B cell (primary cell): ENCODE data around the gene CCN5. TPM values are rescaled to one million over a fixed set of nuclear protein-coding genes. Genes with fewer than 3 reads are reported as not detected.

Experiments used
- ATAC-seq: fragments of 200-7000 bp; cut with Tn5 transposase; one replicate; pipeline ENCODE4 v1.10.0; 2021; ENCODE audit warnings: low read depth, mild to moderate bottlenecking, moderate number of reproducible peaks, moderate library complexity
- CTCF ChIA-PET: fragments of 350-600 bp; sonication (Branson Sonifier 250); formaldehyde crosslinking; loops from one replicate; lab custom pipeline; 2021; ENCODE audit warnings: antibody characterized with exemption, inconsistent platforms; lab: Charles Lee
- POLR2A ChIA-PET: fragments of 350-600 bp; sonication (Branson Sonifier 250); formaldehyde crosslinking; loops from one replicate; lab custom pipeline; 2021; ENCODE audit warnings: antibody characterized with exemption; lab: Charles Lee
- DNase-seq: peaks from one replicate; pipeline ENCODE4 v3.0.0; 2013
- H2AFZ ChIP-seq: 2 replicates; pipeline ENCODE4 v1.6.1; 2012; ENCODE audit warnings: mild to moderate bottlenecking, low read depth, low read length; ENCODE audit not compliant: insufficient read depth, poor library complexity, severe bottlenecking
- H3K27ac ChIP-seq, 2 donors: 1 replicate in 1 of 2; 2 replicates in 1 of 2; pipeline ENCODE4 v1.5.1; 2012 to 2013; ENCODE audit warnings: low read length in 2 of 2, mild to moderate bottlenecking in 2 of 2, moderate library complexity in 1 of 2
- H3K27me3 ChIP-seq, 4 experiments: fragments of 200-600 bp in 1 of 4; sonication (generic) in 1 of 4; replicated peaks in 1 of 4; 1 replicate in 2 of 4; 2 replicates in 2 of 4; pipeline versions ENCODE4 v1.6.1 to v1.7.0; 2013 to 2016; ENCODE audit warnings: low read length in 3 of 4, mild to moderate bottlenecking in 2 of 4, mixed read lengths in 1 of 4, moderate library complexity in 1 of 4; ENCODE audit not compliant: insufficient read depth in 4 of 4, control insufficient read depth in 3 of 4; ENCODE audit errors: control extremely low read depth in 1 of 4
- H3K36me3 ChIP-seq, 2 experiments: replicated peaks in 1 of 2; 1 replicate in 1 of 2; 2 replicates in 1 of 2; pipeline versions ENCODE4 v1.6.1 to v1.7.1; 2013; ENCODE audit warnings: low read length in 1 of 2; ENCODE audit not compliant: insufficient read depth in 2 of 2, control insufficient read depth in 1 of 2; ENCODE audit errors: control extremely low read depth in 1 of 2, extremely low read depth in 1 of 2
- H3K4me1 ChIP-seq, 2 donors: fragments of 200-600 bp in 1 of 2; sonication (generic) in 1 of 2; 1 replicate in 1 of 2; 2 replicates in 1 of 2; pipeline versions ENCODE4 v1.5.1 to v1.6.1; 2013 to 2017; ENCODE audit warnings: low read length in 2 of 2; ENCODE audit not compliant: control insufficient read depth in 2 of 2, insufficient read depth in 2 of 2
- H3K4me2 ChIP-seq: replicated peaks from 2 replicates; pipeline ENCODE3; 2012; ENCODE audit warnings: mild to moderate bottlenecking, low read depth, low read length; ENCODE audit not compliant: poor library complexity, severe bottlenecking
- H3K4me3 ChIP-seq, 5 experiments: fragments of 200-600 bp in 1 of 5; sonication (generic) in 1 of 5; 1 replicate in 3 of 5; 2 replicates in 2 of 5; pipeline versions ENCODE4 v1.5.1 to v1.7.0; 2011 to 2016; ENCODE audit warnings: low read length in 4 of 5, mild to moderate bottlenecking in 4 of 5, low read depth in 2 of 5, control low read depth in 1 of 5, moderate library complexity in 1 of 5; ENCODE audit not compliant: insufficient read depth in 1 of 5; ENCODE audit errors: control extremely low read depth in 1 of 5, extremely low read depth in 1 of 5
- H3K79me2 ChIP-seq: fragments of 200-600 bp; sonication (generic); one replicate; pipeline ENCODE4 v1.6.0; 2016; ENCODE audit warnings: low read length; ENCODE audit not compliant: control insufficient read depth, insufficient read depth
- H3K9ac ChIP-seq: fragments of 200-600 bp; sonication (generic); 2 replicates; pipeline ENCODE4 v1.6.1; 2017; ENCODE audit warnings: mild to moderate bottlenecking, low read length, moderate library complexity
- H3K9me3 ChIP-seq, 3 donors: one replicate each; pipeline versions ENCODE4 v1.6.1 to v1.7.1; 2013; ENCODE audit warnings: low read length in 2 of 3; ENCODE audit not compliant: control insufficient read depth in 2 of 3, insufficient read depth in 1 of 3; ENCODE audit errors: control extremely low read depth in 1 of 3
- H4K20me1 ChIP-seq: 2 replicates; pipeline ENCODE4 v1.6.0; 2012; ENCODE audit warnings: mild to moderate bottlenecking, low read length; ENCODE audit not compliant: insufficient read depth, control insufficient read depth, poor library complexity, severe bottlenecking
- H3K27ac Mint-ChIP-seq: one replicate; pipeline ENCODE4 v1.8.0; 2021; ENCODE audit warnings: mixed read lengths
- H3K27me3 Mint-ChIP-seq: one replicate; pipeline ENCODE4 v1.8.0; 2021; ENCODE audit warnings: mixed read lengths
- H3K4me1 Mint-ChIP-seq: one replicate; pipeline ENCODE4 v1.8.0; 2021; ENCODE audit warnings: mixed read lengths
- H3K4me3 Mint-ChIP-seq: one replicate; pipeline ENCODE4 v1.8.0; 2021; ENCODE audit warnings: mixed read lengths
- H3K9me3 Mint-ChIP-seq: one replicate; pipeline ENCODE4 v1.8.0; 2022; ENCODE audit warnings: mixed read lengths; ENCODE audit not compliant: insufficient read depth
- CTCF ChIP-seq: fragments of 200-600 bp; IDR thresholded peaks from one replicate; pipeline ENCODE4 v1.8.0; 2022; ENCODE audit warnings: antibody characterized with exemption, mild to moderate bottlenecking
- EZH2 ChIP-seq: IDR thresholded peaks from 2 replicates; pipeline ENCODE4 v1.6.1; 2012; ENCODE audit warnings: borderline replicate concordance, low read depth, mild to moderate bottlenecking, moderate library complexity, low read length; ENCODE audit not compliant: insufficient read depth, poor library complexity, severe bottlenecking
- WGBS: methylation state at CpG from one replicate; pipeline ENCODE4 v1.1.5; 2013; ENCODE audit warnings: missing lambda C conversion rate; ENCODE audit not compliant: insufficient coverage; 5-methylcytosine and 5-hydroxymethylcytosine counted together
- intact Hi-C: fragments of 100-400 bp; cut with micrococcal nuclease; formaldehyde crosslinking; loops from one replicate; pipeline ENCODE4 v1.10.0; 2022
- polyA plus RNA-seq: library from polyadenylated mRNA; depleted of rRNA; stranded (reverse); fragments of >200 nt; gene quantifications from 2 replicates; pipeline ENCODE4 v1.2.3, GENCODE V29; 2012
- total RNA-seq, 2 donors: library from RNA; stranded (reverse); fragments of 120-200 nt in 1 of 2; gene quantifications; 1 replicate in 1 of 2; 2 replicates in 1 of 2; pipeline versions ENCODE4 v1.2.3 to v1.2.4, GENCODE V29; 2013 to 2022

Gene CCN5
- total and polyA plus RNA-seq, 2 donors (not counting 1 experiment from before 2014, with no cell fraction given): not detected

DNA sequence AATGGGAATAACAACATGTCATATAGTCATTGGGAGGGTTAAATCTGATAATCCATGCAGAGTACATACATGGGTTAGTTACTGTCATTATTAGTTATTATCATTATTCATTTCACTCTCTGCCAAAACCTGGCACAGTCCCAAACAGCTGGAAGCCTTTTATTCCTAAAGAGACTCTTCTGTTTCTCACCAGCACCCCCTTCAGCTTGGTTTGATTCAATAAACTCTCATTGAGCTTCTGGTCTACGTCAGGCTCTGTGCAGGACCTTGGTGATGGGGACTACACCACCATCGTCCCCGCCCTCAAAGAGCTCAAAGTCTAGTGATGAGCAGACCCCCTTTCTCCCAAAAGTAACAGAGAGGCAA, 32.8 kb downstream of the CCN5 start:
- ChIA-PET POLR2A (interaction anchor here (0.6 kb wide), 1 partner anchor 136 kb away, joined by 8 read pairs; no protein-coding TSS in a partner anchor), CTCF (interaction anchor here (0.6 to 3.3 kb wide), 16 partner anchors 10 to 1388 kb away, joined by 3 to 13 read pairs (median 6); no protein-coding TSS in a partner anchor)
- Histone ChIP-seq H2AFZ (no peak overlapping the region), H3K27ac (no peak overlapping the region), H3K4me2 (no peak overlapping the region), H3K4me3 (no peak overlapping the region), H3K79me2 (no peaks in the 10 kb centered on the region), H4K20me1 (no peaks in the 10 kb centered on the region), H3K9ac (no peak overlapping the region), H3K27me3 (peaks cover 0 to 42% (median 20%) of the 10 kb centered on the region in 4 experiments), H3K36me3 (no peaks in the 10 kb centered on the region), H3K9me3 (peaks cover 0 to 3% (median 0%) of the 10 kb centered on the region in 3 donors), H3K4me1 (peaks cover 7 to 15% of the 10 kb centered on the region in 2 donors)
- Mint-ChIP-seq H3K9me3 (no peaks in the 10 kb centered on the region), H3K4me3 (no peak overlapping the region), H3K27me3 (peaks cover 34% of the 10 kb centered on the region), H3K4me1 (peaks cover 12% of the 10 kb centered on the region), H3K27ac (no peak overlapping the region)
- DNase-seq (no peak), ATAC-seq (no peak)
- no CpG with 5 or more reads among the region's 3 CpGs for WGBS
- no peak for TF ChIP-seq EZH2
- no peak for TF ChIP-seq CTCF
- intact Hi-C loops: loop anchor here (5.0 kb wide), 1 partner anchor 349 kb away; no protein-coding TSS in a partner anchor

GRCh38 chr20:44750081-44750805, 35.1 kb downstream of the CCN5 start:
- POLR2A ChIA-PET: no interaction called here

More at GRCh38 chr20:44750081-44750805, 35.1 kb downstream of the CCN5 start:
- no peak for ATAC-seq
- Mint-ChIP-seq H3K27ac (no peak overlapping the region), H3K4me1 (peaks cover 6% of the 10 kb centered on the region), H3K9me3 (no peaks in the 10 kb centered on the region), H3K27me3 (peaks cover 26% of the 10 kb centered on the region), H3K4me3 (no peak overlapping the region)
- WGBS: 62% methylated on average over 68 of the region's 73 CpGs
- Histone ChIP-seq H3K27ac (no peak overlapping the region), H3K36me3 (no peaks in the 10 kb centered on the region), H3K4me1 (peaks cover 7 to 15% of the 10 kb centered on the region in 2 donors), H2AFZ (no peak overlapping the region), H3K9me3 (peaks cover 0 to 3% (median 0%) of the 10 kb centered on the region in 3 donors), H3K9ac (no peak overlapping the region), H3K27me3 (peaks cover 0 to 31% (median 15%) of the 10 kb centered on the region in 4 experiments), H3K4me3 (no peak overlapping the region), H3K4me2 (peak overlapping the region; percentile 33), H4K20me1 (no peaks in the 10 kb centered on the region), H3K79me2 (no peaks in the 10 kb centered on the region)
- intact Hi-C loops: no loop called here
- CTCF ChIA-PET: no interaction called here
- peak; percentile 13 for TF ChIP-seq CTCF
- TF ChIP-seq EZH2: no peak
- no peak for DNase-seq
